Measurements from ENCODE around the gene CHD5.

The CHD5 gene

GRCh38 chr1:6202256-6202655 is 22.1 kb upstream of the CHD5 start:
- DNase-seq (ENCODE audit: low read depth), result no peak
- H3K4me3 ChIP-seq (replicated peaks; ENCODE audit: low read depth, low read length), result no peak overlapping the region
- TF ChIP-seq, protein P1, sequence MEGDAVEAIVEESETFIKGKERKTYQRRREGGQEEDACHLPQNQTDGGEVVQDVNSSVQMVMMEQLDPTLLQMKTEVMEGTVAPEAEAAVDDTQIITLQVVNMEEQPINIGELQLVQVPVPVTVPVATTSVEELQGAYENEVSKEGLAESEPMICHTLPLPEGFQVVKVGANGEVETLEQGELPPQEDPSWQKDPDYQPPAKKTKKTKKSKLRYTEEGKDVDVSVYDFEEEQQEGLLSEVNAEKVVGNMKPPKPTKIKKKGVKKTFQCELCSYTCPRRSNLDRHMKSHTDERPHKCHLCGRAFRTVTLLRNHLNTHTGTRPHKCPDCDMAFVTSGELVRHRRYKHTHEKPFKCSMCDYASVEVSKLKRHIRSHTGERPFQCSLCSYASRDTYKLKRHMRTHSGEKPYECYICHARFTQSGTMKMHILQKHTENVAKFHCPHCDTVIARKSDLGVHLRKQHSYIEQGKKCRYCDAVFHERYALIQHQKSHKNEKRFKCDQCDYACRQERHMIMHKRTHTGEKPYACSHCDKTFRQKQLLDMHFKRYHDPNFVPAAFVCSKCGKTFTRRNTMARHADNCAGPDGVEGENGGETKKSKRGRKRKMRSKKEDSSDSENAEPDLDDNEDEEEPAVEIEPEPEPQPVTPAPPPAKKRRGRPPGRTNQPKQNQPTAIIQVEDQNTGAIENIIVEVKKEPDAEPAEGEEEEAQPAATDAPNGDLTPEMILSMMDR (IDR thresholded peaks at IDR 0.05; ENCODE audit: low read length, missing control alignments), result no peak

- no peak for DNase-seq (ENCODE audit: low read depth)
- TF ChIP-seq, protein P1 (IDR thresholded peaks at IDR 0.05; ENCODE audit: low read length, missing control alignments), result no peak
- H3K4me3 ChIP-seq (replicated peaks; ENCODE audit: low read depth, low read length), result peak overlapping the region; percentile 99
Measured at GRCh38 chr1:6200188-6200809, 20.2 kb upstream of the CHD5 start.

GRCh38 chr1:6199298-6200187 is 19.4 kb upstream of the CHD5 start, which contains the start of gene RPL22:
Gene RPL22 (minus strand): TSS chr1:6199595. CDS start chr1:6199573, 22 bp downstream.
- peak within 1 kb of the TSS; percentile 99 for H3K4me3 ChIP-seq (replicated peaks; ENCODE audit: low read depth, low read length)
- TF ChIP-seq, protein P1 (IDR thresholded peaks at IDR 0.05; ENCODE audit: low read length, missing control alignments), result no peak
- DNase-seq (ENCODE audit: low read depth), result peak; percentile 100

- TF ChIP-seq, protein P1 (IDR thresholded peaks at IDR 0.05; ENCODE audit: low read length, missing control alignments), result no peak
- DNase-seq (ENCODE audit: low read depth), result no peak
- H3K4me3 ChIP-seq (replicated peaks; ENCODE audit: low read depth, low read length), result peak overlapping the region; percentile 99
Measured at GRCh38 chr1:6198646-6199297, 18.7 kb upstream of the CHD5 start.

DNA sequence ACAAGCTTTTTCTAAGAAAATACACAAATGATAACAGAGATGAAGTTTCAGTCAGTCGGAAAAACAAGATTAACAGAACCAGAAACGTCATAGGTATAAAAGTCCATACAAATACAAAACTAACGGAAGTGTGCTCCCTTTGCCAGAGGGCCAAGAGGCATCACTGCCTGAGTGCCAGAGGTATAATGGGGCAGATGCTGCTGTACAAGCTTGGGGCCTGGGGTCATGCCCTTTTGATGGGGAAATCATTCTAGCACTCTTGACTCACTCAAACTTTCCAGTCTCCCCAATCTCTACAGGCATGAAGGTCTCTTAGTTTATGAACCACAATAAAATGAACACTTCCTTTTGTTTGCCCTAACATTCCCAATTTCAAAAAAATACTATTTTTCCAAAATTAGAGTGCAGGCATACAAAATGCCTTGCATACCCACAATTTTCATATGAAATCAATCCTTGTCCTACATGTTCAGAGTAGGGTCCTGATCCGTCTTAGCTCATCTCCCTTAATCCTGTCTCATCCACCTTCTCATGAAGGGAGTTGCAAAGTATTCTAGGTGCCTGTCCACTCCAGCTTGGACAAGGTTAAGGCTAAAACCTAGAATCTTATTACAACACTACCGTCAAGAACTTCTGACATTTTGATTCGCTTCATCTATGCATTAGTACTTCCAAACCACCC is 17.8 kb upstream of the CHD5 start:
- DNase-seq (ENCODE audit: low read depth), result no peak
- TF ChIP-seq, protein P1 (IDR thresholded peaks at IDR 0.05; ENCODE audit: low read length, missing control alignments), result no peak
- peak overlapping the region; percentile 99 for H3K4me3 ChIP-seq (replicated peaks; ENCODE audit: low read depth, low read length)

DNA sequence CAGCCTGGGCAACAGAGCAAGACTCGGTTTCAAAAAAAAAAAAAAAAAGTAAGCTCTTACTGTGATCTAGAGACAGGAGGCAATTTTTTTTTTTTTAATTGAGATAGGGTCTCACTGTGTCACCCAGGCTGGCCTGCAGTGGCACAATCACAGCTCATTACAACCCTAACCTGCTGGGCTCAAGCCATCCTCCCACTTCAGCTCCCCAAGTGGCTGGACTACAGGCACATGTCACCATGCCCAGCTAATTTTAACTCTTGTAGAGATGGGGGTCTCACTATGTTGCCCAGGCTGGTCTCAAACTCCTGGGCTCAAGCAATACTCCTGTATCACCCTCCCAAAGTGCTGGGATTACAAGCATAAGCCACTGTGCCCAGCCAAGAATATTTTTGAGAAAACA is 11.8 kb upstream of the CHD5 start:
- no peak for DNase-seq (ENCODE audit: low read depth)
- no peak overlapping the region for H3K4me3 ChIP-seq (replicated peaks; ENCODE audit: low read depth, low read length)
- TF ChIP-seq, protein P1 (IDR thresholded peaks at IDR 0.05; ENCODE audit: low read length, missing control alignments), result no peak

All from fibroblast of pulmonary artery (primary cell).